Stimulated activated CD4-positive, alpha-beta T cell treated with anti-CD3 and anti-CD28 coated beads, Interleukin-12 subunit alpha, Interleukin-12 subunit beta, amount 100 ng/mL, for 24 hours (primary cell): ENCODE results near the gene TMEM114.

Source experiments
- DNase-seq, 2 experiments: peaks; one replicate each; pipeline ENCODE4 v3.0.0-alpha.2; 2020; ENCODE audit warnings: low read depth in 2 of 2

Gene TMEM114

GRCh38 chr16:8589900-8590688 lies at the start of gene TMEM114:
TSS of gene TMEM114 (minus strand) at chr16:8590511. CDS start at chr16:8589838, 673 bp downstream.
- DNase-seq = no peak

GRCh38 chr16:8639694-8640093 lies 49.4 kb upstream of the TMEM114 start:
- DNase-seq = no peak

- DNase-seq = no peak
Observed at GRCh38 chr16:8634991-8635736, 44.9 kb upstream of the TMEM114 start.

GRCh38 chr16:8632675-8633182 lies 42.4 kb upstream of the TMEM114 start:
- DNase-seq = no peak

- no peak for DNase-seq
Observed at GRCh38 chr16:8631818-8632465, 41.6 kb upstream of the TMEM114 start.

DNA sequence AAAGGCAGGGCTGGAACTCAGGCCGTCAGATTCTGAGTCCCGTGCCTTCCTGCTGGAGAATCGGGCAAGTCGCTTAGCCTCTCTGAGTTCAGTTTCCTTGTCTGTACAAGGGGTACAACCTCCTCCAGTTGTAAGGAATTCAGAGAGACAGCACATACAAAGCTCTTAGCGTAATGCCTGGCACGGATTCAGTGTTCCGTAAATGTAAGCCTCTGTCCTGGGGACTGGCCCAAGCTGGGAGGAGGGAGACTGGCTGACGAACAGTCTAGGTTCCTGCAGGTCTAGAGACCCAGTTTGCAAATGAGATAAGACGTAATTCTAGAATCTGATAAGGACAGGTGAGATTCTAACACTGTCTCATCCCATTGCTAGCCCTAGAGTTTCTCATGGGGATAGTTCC lies 41.1 kb upstream of the TMEM114 start:
- DNase-seq = no peak

DNA sequence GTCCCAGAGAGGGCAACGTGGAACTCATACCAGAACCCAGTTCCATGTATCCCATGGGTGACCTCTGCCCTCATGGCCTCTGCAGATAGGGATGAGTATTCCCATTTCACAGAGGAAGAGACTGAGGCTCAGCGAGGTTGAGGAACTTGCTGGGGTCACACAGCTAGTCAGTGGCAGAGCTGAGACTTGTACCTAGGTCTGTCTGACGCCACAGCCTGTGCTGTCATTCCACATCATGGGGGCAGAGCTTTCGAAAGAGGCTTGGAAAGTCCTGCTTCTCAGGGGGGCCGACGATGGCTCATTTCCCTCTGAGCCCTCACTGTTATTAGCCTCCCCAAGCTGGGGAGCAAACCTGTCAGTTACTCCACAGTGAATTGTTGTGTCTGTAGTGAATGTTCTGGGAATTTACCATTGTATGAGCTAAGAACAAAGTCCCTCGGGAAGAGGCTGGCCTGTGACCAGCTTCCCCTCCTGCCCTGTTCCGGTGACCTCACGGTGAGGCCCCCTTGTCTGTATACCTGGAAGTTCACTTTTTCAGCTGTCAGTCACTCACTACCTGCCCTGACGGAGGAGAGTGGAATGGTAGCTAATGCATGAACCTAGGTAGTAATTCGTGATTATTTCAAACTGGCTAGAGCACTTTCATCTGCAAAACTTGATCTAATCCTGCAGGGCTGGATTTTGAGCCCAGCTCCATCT lies 40.1 kb upstream of the TMEM114 start:
- no peak for DNase-seq

GRCh38 chr16:8628981-8629725 lies 38.8 kb upstream of the TMEM114 start:
- DNase-seq = no peak

DNA sequence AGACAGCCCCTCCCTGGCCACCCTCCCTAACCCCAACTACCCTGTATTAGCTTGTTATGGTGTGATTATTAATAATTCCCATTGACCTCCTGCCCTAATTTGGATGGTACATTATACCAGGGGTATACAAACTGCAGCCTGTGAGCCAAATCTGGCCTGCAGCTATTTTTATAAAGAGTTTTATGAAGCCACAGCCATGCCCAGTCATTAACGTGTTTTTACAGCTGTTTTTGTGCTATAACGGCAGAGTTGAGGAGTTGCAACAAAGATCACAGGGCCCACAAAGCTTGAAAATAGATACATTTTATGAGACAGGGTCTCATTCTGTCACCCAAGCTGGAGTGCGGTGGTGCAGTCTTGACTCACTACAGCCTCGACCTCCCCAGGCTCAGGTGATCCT lies 37.1 kb upstream of the TMEM114 start:
- no peak for DNase-seq

DNA sequence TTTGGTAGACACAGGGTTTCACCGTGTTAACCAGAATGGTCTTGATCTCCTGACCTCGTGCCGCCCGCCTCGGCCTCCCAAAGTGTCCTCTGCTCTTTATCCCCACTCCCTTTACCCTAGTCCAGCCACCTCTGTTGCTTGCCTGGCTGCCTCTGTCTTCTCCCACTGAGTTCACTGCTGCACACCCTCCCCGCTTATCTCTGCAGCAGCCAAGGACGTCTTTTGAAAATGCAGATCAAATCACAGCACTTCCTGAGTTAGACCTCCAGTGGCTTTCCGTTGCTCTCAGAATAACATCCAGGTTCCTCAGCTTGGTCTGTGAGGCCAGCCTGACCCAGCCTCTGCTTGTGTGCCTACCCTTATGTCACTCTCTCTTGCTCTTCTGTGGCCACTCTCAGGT lies 36.6 kb upstream of the TMEM114 start:
- no peak for DNase-seq

GRCh38 chr16:8625491-8626087 lies 35.3 kb upstream of the TMEM114 start:
- DNase-seq = no peak

DNA sequence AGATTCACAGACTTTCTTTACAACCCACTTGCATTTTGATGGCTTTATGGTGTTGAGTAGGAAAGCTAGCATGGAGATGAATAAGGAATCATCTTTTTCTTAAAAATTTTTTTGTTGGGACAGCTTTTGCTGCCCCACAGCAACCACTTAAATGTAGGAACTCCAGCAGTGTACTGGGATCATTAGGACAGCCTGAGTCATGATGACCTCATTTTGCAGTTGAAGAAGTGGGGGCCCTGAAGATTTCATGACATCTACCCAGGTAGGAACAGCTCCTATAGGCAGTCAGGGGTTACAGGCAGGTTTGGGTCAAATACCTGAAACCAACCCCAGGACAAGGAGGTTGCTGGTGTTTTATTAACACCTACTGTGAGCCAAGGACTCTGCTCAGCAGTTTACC lies 33.3 kb upstream of the TMEM114 start:
- no peak for DNase-seq

DNA sequence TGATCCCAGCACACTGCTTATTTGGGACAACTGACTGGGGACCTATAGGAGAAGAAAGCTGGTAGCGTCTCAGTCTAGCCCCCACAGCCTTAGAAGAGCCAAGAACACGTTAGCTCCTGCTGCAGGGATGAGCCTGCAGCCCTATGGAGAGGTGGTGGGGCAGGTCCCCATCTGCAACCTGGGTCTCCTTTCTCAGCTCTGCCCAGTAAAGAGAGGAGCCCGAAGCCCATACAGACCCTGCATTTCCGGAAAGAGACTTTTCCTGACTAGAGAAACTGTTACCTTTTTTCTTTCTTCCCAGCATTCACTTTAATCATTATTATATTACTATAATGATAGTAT lies 32.0 kb upstream of the TMEM114 start:
- no peak for DNase-seq

GRCh38 chr16:8621572-8622314 lies 31.4 kb upstream of the TMEM114 start, which contains the start of gene METTL22:
TSS of gene METTL22 (plus strand) at chr16:8621698. CDS start at chr16:8625666, 3,968 bp downstream.
- peak; percentile 77 to 92 for DNase-seq

GRCh38 chr16:8621222-8621571 lies 30.9 kb upstream of the TMEM114 start:
- DNase-seq = no peak

- DNase-seq = no peak
Observed at GRCh38 chr16:8620535-8620934, 30.2 kb upstream of the TMEM114 start.

GRCh38 chr16:8619671-8620370 lies 29.5 kb upstream of the TMEM114 start:
- no peak for DNase-seq

GRCh38 chr16:8614435-8615029 lies 24.2 kb upstream of the TMEM114 start:
- DNase-seq = no peak
